Measurements from ENCODE around the gene UBAP2L.
"Not testable (repeated sequence)": the region's sequence is repeated elsewhere in the genome, so short reads cannot be mapped to it uniquely, and the experiment has no call there.

Gene UBAP2L

GRCh38 chr1:154312229-154313065 lies 91.7 kb downstream of the UBAP2L start:
- DNase-seq, result not testable (repeated sequence)

- no peak for DNase-seq
Measured at GRCh38 chr1:154313066-154313356, 92.3 kb downstream of the UBAP2L start.

- DNase-seq, result not testable (repeated sequence)
Measured at GRCh38 chr1:154314226-154314625, 93.5 kb downstream of the UBAP2L start.

GRCh38 chr1:154316704-154317103 lies 95.9 kb downstream of the UBAP2L start:
- DNase-seq, result no peak

- DNase-seq, result no peak
Measured at GRCh38 chr1:154318386-154318785, 97.6 kb downstream of the UBAP2L start.

Data from activated CD4-positive, alpha-beta T cell treated with anti-CD3 and anti-CD28 coated beads, Interleukin-2, amount 50 U/mL, for 4 hours (primary cell).